ENCODE measurements around the gene OR2L13.
"Not testable (repeated sequence)": the region's sequence is repeated elsewhere in the genome, so short reads cannot be mapped to it uniquely, and the experiment has no call there.

Gene OR2L13

GRCh38 chr1:248065071-248065470 lies 29.9 kb upstream of the OR2L13 start:
- no peaks in the 10 kb centered on the region for H3K36me3 ChIP-seq
- H3K4me1 ChIP-seq = no peaks in the 10 kb centered on the region
- no peak overlapping the region for H3K27ac ChIP-seq
- intact Hi-C loops (cut with DNase I; ENCODE audit: low total_unique reads) = no loop called here
- no peak for TF ChIP-seq CTCF (IDR thresholded peaks at IDR 0.05)
- no peak for DNase-seq
- no peak overlapping the region for H3K4me3 ChIP-seq
- no peaks in the 10 kb centered on the region for H3K9me3 ChIP-seq
- no peaks in the 10 kb centered on the region for H3K27me3 ChIP-seq

GRCh38 chr1:248065604-248066003 lies 29.4 kb upstream of the OR2L13 start:
- H3K36me3 ChIP-seq = no peaks in the 10 kb centered on the region
- no peaks in the 10 kb centered on the region for H3K9me3 ChIP-seq
- intact Hi-C loops (cut with DNase I; ENCODE audit: low total_unique reads) = no loop called here
- no peaks in the 10 kb centered on the region for H3K4me1 ChIP-seq
- H3K4me3 ChIP-seq = no peak overlapping the region
- no peak for DNase-seq
- no peaks in the 10 kb centered on the region for H3K27me3 ChIP-seq
- H3K27ac ChIP-seq = no peak overlapping the region
- no peak for TF ChIP-seq CTCF (IDR thresholded peaks at IDR 0.05)

- intact Hi-C loops (cut with DNase I; ENCODE audit: low total_unique reads); H3K36me3 ChIP-seq; H3K4me3 ChIP-seq; DNase-seq; H3K27me3 ChIP-seq; H3K27ac ChIP-seq; H3K4me1 ChIP-seq; H3K9me3 ChIP-seq: not testable (repeated sequence)
Measured at GRCh38 chr1:248083864-248084263, 11.1 kb upstream of the OR2L13 start.

- Histone ChIP-seq H3K27me3 (no peaks in the 10 kb centered on the region), H3K4me3 (no peak overlapping the region), H3K36me3 (no peaks in the 10 kb centered on the region), H3K27ac (no peak overlapping the region), H3K4me1 (no peaks in the 10 kb centered on the region), H3K9me3 (no peaks in the 10 kb centered on the region)
- DNase-seq = no peak
- intact Hi-C loops (cut with DNase I; ENCODE audit: low total_unique reads) = no loop called here
- TF ChIP-seq CTCF (IDR thresholded peaks at IDR 0.05) = no peak
Measured at GRCh38 chr1:248098529-248098928, 3.5 kb downstream of the OR2L13 start.

- intact Hi-C loops (cut with DNase I; ENCODE audit: low total_unique reads) = no loop called here
- H3K27me3 ChIP-seq = no peaks in the 10 kb centered on the region
- H3K4me1 ChIP-seq = no peaks in the 10 kb centered on the region
- H3K4me3 ChIP-seq = no peak overlapping the region
- no peak overlapping the region for H3K27ac ChIP-seq
- no peak for DNase-seq
- no peaks in the 10 kb centered on the region for H3K36me3 ChIP-seq
- H3K9me3 ChIP-seq = no peaks in the 10 kb centered on the region
- TF ChIP-seq CTCF (IDR thresholded peaks at IDR 0.05) = no peak
Measured at GRCh38 chr1:248102847-248103246, 7.9 kb downstream of the OR2L13 start.

GRCh38 chr1:248111157-248111556 lies 16.2 kb downstream of the OR2L13 start:
- H3K27ac ChIP-seq = no peak overlapping the region
- no peaks in the 10 kb centered on the region for H3K27me3 ChIP-seq
- TF ChIP-seq CTCF (IDR thresholded peaks at IDR 0.05) = no peak
- intact Hi-C loops (cut with DNase I; ENCODE audit: low total_unique reads) = no loop called here
- H3K9me3 ChIP-seq = peaks cover 0 to 19% (median 15%) of the 10 kb centered on the region in 3 donors
- H3K4me3 ChIP-seq = no peak overlapping the region
- H3K36me3 ChIP-seq = no peaks in the 10 kb centered on the region
- H3K4me1 ChIP-seq = no peaks in the 10 kb centered on the region
- no peak for DNase-seq

All from tibial artery (tissue), 4 donors.